Measurements from ENCODE around the gene SLC25A11. TPM values are rescaled to one million over a fixed set of nuclear protein-coding genes. Genes with fewer than 3 reads are reported as not detected.

Gene SLC25A11
- total RNA-seq = 10 to 100 TPM; 91.7 to 92.9 TPM

DNA sequence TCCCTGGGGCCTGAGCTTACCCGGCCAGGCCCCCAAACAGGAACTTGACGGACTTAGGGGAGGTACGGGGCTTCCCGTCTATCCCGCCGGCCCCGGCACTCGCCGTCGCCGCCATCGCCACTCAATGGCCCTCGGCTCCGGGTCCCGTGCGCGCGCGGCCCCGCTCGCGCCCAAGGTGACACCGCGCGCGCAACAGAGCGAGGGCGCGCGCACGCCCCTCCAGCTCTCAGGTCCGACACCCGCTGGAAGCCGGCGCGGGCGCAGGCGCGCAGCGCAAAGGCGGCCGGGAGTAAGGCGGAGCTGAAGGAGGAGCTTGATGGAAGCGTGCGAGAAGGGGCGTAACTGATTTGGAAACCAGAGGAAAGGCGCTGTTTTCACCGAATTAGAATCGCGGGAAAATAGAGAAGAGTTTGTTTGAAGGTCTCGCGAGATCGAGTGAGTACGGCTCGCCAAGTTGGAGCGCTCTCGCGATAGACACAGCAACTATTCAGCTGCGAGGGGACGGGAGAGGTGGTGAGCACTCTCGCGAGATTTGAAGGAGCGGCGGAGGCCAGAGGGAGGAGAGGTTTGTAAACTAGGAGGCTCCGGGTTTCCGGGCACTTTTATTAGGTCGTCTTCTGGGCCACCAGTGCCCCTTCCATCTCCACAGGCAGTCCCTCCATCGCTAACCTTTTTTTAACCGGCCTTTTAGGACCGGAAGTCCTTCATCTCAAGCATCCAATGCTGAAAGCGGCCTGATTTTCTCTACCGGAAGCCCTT is at the start of gene SLC25A11, which contains the start of gene RNF167:
SLC25A11 (minus strand) TSS at position 251 of the 759 bp plus-strand sequence; CDS start at position 115, 136 bp downstream.
RNF167 (plus strand) TSS at position 473 of the 759 bp plus-strand sequence. CDS start 642 bp downstream, outside the sequence.
- CTCF ChIA-PET = interaction anchor here (0.9 to 3.4 kb wide), 8 partner anchors 9 to 46 kb away, joined by 3 to 14 read pairs (median 4); partner anchors contain the start of genes C17orf107, CHRNE, ENO3 and PFN1
- POLR2A ChIA-PET = interaction anchor here (0.6 to 2.8 kb wide), 7 partner anchors 9 to 600 kb away, joined by 3 to 33 read pairs (median 4); partner anchors contain the start of genes C17orf107, KIF1C, PFN1 and SPAG7

- POLR2A ChIA-PET = interaction anchor here (0.7 to 1.8 kb wide), 7 partner anchors 9 to 40 kb away, joined by 3 to 7 read pairs (median 5); partner anchors contain the start of genes INCA1, KIF1C and SPAG7
- CTCF ChIA-PET = interaction anchor here (0.5 to 3.1 kb wide), 6 partner anchors 9 to 924 kb away, joined by 3 to 14 read pairs (median 4); partner anchors contain the start of genes INCA1, KIF1C and SPAG7
These were observed 48.1 kb upstream of the SLC25A11 start for GRCh38 chr17:4987767-4988567.

DNA sequence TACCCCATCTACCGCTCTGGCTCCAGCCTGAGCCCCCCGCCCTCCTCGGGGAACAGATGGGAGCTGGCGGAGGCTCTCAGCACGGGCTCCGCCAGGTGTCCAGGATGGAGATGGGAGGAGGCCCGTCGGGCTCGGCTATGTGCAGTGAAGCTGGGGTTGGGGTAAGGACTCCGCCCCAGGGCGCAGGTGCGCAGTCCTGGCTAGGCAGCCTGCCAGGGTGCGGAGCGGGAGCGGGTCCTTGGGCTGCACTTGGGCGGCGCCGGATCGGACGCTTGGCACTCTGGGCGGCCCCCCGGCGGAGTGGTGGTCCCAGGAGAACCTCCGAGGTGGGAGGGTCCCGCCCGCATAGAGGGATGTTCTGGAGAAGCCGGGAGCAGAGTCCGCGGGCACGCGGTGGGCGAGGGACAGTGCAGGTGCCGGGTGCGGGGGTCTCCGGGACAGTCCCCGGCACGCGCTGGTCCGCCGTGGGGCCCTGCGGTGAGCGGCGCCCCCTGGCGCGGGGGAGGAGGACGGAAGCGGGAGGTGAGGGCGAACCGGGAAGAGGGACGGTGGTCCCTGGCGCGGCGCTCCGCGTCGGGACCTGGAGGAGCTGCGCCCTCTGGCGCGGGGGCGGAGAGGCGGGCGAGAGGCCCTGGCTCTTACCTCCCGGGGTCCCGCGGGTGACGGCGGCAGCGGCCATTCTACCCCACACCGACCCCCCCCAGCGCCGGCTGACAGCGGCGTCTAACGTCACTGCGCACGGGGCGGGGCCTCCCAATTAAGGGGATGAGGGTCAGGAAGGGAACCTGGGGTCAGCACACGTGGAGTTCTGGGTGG is 47.3 kb upstream of the SLC25A11 start, which contains the start of gene CAMTA2:
CAMTA2 (minus strand) TSS at position 725 of the 816 bp plus-strand sequence. CDS start 1,453 bp downstream, outside the sequence.
- CTCF ChIA-PET = interaction anchor here (0.5 to 3.1 kb wide), 8 partner anchors 10 to 923 kb away, joined by 3 to 14 read pairs (median 4); partner anchors contain the start of genes INCA1, KIF1C and SPAG7
- POLR2A ChIA-PET = interaction anchor here (0.6 to 1.8 kb wide), 8 partner anchors 10 to 40 kb away, joined by 3 to 7 read pairs (median 4); partner anchors contain the start of genes INCA1, KIF1C and SPAG7

DNA sequence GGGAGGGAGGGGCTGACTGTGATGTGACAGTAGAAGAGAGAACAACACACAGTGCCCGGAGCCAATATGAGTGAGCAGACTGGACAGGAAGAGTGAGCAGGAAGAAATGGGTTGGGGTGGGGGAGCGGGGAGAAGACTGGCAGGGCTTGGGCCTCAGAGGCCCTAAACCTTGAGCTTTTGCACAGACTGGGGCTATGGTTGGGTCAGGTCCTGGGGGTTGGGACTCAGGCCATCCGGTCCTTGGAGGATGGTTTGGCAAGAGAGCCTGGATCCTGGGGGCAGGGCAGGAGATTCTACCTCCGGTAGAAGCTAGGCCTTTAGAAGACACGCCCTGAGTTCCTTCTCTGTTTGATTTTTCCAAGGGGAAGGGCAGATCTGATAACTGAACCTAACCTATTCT is 46.6 kb upstream of the SLC25A11 start:
- CTCF ChIA-PET = interaction anchor here (0.6 to 3.1 kb wide), 8 partner anchors 11 to 327 kb away, joined by 3 to 14 read pairs (median 4); partner anchors contain the start of genes INCA1, KIF1C, RNF167 and SLC25A11
- POLR2A ChIA-PET = interaction anchor here (0.6 to 1.8 kb wide), 6 partner anchors 12 to 63 kb away, joined by 3 to 7 read pairs (median 5); partner anchors contain the start of gene SPAG7

- CTCF ChIA-PET = no interaction called here
These were observed 42.5 kb upstream of the SLC25A11 start for GRCh38 chr17:4982305-4982704.

DNA sequence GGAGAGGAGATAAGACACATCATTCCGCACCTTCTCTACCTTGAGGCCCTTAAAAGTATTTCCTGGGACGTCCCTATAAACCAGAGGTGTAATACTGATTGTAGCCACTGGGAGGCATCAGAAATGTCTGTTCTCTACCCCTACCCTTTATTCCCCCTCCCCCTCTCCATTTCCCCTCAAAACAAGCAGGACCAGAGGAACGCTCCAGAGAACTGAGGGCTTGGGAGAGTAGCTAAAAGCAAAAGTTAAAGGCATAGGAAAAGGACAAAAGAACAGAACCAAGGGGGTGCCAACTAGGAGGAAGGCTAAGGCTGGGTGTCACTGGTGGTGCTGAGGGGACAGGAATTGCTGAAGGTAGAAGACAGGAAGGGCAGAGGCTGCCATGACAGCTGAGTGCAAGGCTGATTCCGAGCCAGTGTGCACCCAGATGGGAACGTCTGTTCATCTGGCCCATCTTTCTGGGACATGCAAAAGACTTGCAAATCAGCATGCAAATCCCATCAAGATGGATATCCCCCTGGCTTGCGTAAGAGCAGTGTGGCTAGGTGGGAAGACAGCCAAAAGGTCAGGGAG is 40.9 kb upstream of the SLC25A11 start:
- CTCF ChIA-PET = interaction anchor here (0.8 to 2.4 kb wide), 12 partner anchors 9 to 82 kb away, joined by 3 to 8 read pairs (median 6); partner anchors contain the start of genes KIF1C, PFN1 and SPAG7
- POLR2A ChIA-PET = interaction anchor here (1.2 kb wide), 1 partner anchor 12 kb away, joined by 3 read pairs; no protein-coding TSS in a partner anchor

More at GRCh38 chr17:4982305-4982704, 42.5 kb upstream of the SLC25A11 start:
- POLR2A ChIA-PET = no interaction called here

GRCh38 chr17:4978726-4979125 is 38.9 kb upstream of the SLC25A11 start:
- ChIA-PET POLR2A (interaction anchor here (1.0 kb wide), 1 partner anchor 30 kb away, joined by 3 read pairs; the partner anchor contains the start of gene PFN1), CTCF (interaction anchor here (0.7 kb wide), 1 partner anchor 12 kb away, joined by 3 read pairs; no protein-coding TSS in a partner anchor)

GRCh38 chr17:4974115-4974670 is 34.3 kb upstream of the SLC25A11 start:
- ChIA-PET POLR2A (interaction anchor here (0.7 kb wide), 1 partner anchor 48 kb away, joined by 3 read pairs; no protein-coding TSS in a partner anchor), CTCF (interaction anchor here (1.1 to 1.3 kb wide), 3 partner anchors 13 to 76 kb away, joined by 3 to 4 read pairs (median 3); partner anchors contain the start of genes CAMTA2 and CHRNE)

GRCh38 chr17:4973256-4974114 is 33.6 kb upstream of the SLC25A11 start:
- POLR2A ChIA-PET = interaction anchor here (0.6 kb wide), 1 partner anchor 72 kb away, joined by 3 read pairs; no protein-coding TSS in a partner anchor
- CTCF ChIA-PET = interaction anchor here (1.1 to 1.3 kb wide), 3 partner anchors 14 to 75 kb away, joined by 3 to 4 read pairs (median 3); partner anchors contain the start of genes CAMTA2 and CHRNE

GRCh38 chr17:4972752-4973151 is 32.9 kb upstream of the SLC25A11 start:
- POLR2A ChIA-PET = interaction anchor here (0.6 kb wide), 1 partner anchor 71 kb away, joined by 3 read pairs; no protein-coding TSS in a partner anchor

GRCh38 chr17:4972322-4972721 is 32.5 kb upstream of the SLC25A11 start:
- CTCF ChIA-PET = interaction anchor here (0.5 to 1.6 kb wide), 2 partner anchors 8 to 77 kb away, joined by 3 to 5 read pairs; no protein-coding TSS in a partner anchor
- POLR2A ChIA-PET = interaction anchor here (7.4 kb wide), 1 partner anchor 23 kb away, joined by 214 read pairs; the partner anchor contains the start of genes ENO3 and PFN1

More at GRCh38 chr17:4972752-4973151, 32.9 kb upstream of the SLC25A11 start:
- CTCF ChIA-PET = interaction anchor here (0.5 to 1.3 kb wide), 3 partner anchors 15 to 77 kb away, joined by 3 to 4 read pairs (median 3); partner anchors contain the start of genes CAMTA2 and CHRNE

DNA sequence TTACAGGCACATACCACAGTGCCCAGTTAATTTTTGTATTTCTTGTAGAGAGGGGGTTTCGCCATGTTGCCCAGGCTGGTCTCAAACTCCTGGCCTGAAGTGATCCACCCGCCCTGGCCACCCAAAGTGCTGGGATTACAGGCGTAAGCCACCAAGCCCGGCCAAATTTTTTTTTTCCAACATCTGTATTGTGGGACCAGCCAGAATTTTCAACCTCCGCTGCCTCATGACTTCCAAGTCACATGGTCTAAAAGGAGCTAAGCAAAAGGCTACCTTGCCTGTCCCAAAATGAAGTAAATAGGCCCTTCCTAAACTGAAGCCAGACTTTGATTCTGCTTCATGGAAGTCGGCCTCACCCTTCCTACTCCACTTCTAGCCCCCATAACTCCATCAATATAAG is 32.0 kb upstream of the SLC25A11 start:
- ChIA-PET POLR2A (interaction anchor here (7.4 kb wide), 1 partner anchor 23 kb away, joined by 214 read pairs; the partner anchor contains the start of genes ENO3 and PFN1), CTCF (interaction anchor here (0.6 to 1.6 kb wide), 3 partner anchors 9 to 14 kb away, joined by 3 to 5 read pairs (median 3); no protein-coding TSS in a partner anchor)

DNA sequence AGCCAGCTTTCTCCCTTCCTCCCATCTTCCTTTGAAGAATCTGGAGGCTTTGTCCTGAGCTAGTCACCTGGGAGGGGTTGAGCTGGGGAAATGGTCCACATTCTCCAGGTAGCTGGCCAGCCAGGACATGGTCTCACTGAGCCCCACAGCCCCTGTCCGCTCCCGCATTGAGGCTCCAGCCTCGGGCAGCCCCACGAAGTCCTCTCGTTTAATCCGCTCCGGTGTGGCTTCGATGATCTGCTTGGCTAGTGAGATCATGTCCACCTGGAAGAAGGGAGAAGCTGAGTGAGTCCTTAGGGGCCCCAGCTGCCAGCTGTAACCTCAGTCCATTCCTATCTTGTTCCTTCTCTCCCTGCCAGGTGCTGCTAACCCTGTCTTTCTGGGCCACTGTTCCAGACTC is 30.4 kb upstream of the SLC25A11 start:
- CTCF ChIA-PET = interaction anchor here (0.7 to 1.6 kb wide), 5 partner anchors 10 to 61 kb away, joined by 3 to 5 read pairs (median 3); partner anchors contain the start of gene PFN1
- POLR2A ChIA-PET = interaction anchor here (1.2 to 7.4 kb wide), 2 partner anchors 17 to 21 kb away, joined by 6 to 214 read pairs; partner anchors contain the start of genes CAMTA2, ENO3 and PFN1

- POLR2A ChIA-PET = interaction anchor here (0.6 to 7.4 kb wide), 6 partner anchors 17 to 828 kb away, joined by 3 to 214 read pairs (median 4); partner anchors contain the start of genes CAMTA2, ENO3, PFN1 and RNF167
- CTCF ChIA-PET = interaction anchor here (0.9 to 4.1 kb wide), 5 partner anchors 10 to 93 kb away, joined by 3 to 21 read pairs (median 4); partner anchors contain the start of gene PFN1
These were observed 29.8 kb upstream of the SLC25A11 start for GRCh38 chr17:4969551-4970173.
